Lower leg skin (tissue), 4 donors: Measurements from ENCODE around the gene MTHFD1. TPM values are rescaled to one million over a fixed set of nuclear protein-coding genes. Genes with fewer than 3 reads are reported as not detected.
A peak's percentile ranks its signal among the peaks of the same experiment; 100 is the strongest.

Experiments used
- DNase-seq, 2 donors: peaks; one replicate each; pipeline ENCODE4 v3.0.0-alpha.2; 2019; ENCODE audit warnings: low spot score in 2 of 2
- H3K4me3 ChIP-seq: fragments of 200-600 bp; sonication (generic); 2 replicates; pipeline ENCODE4 v1.5.1; 2017; ENCODE audit warnings: mild to moderate bottlenecking, low read depth; ENCODE audit not compliant: poor library complexity, severe bottlenecking
- CTCF ChIP-seq, 3 donors: fragments of 450-650 bp; IDR thresholded peaks; one replicate each; pipeline ENCODE4 v1.5.1; 2016; ENCODE audit warnings: antibody characterized with exemption in 3 of 3, mild to moderate bottlenecking in 3 of 3, moderate library complexity in 2 of 3
- POLR2A ChIP-seq, 2 donors: fragments of 450-650 bp; IDR thresholded peaks; one replicate each; pipeline ENCODE4 v1.6.1; 2016 to 2017; ENCODE audit warnings: antibody characterized with exemption in 2 of 2, mild to moderate bottlenecking in 1 of 2, moderate library complexity in 1 of 2
- WGBS, 2 donors: methylation state at CpG; one replicate each; pipeline ENCODE4 v1.1.5; 2018; 5-methylcytosine and 5-hydroxymethylcytosine counted together
- intact Hi-C: fragments of 100-400 bp; cut with DNase I; formaldehyde crosslinking; loops from one replicate; pipeline ENCODE4 v1.15.0; 2023; ENCODE audit warnings: low total_unique reads
- total RNA-seq, 4 donors: library from RNA; depleted of rRNA; stranded (reverse); fragments of >200 nt; gene quantifications; one replicate each; pipeline ENCODE4 v1.1.0, GENCODE V29; 2016

The MTHFD1 gene
- total RNA-seq, 4 donors from 2014 or later = 26.3 to 28.7 (median 27.9) TPM

- TF ChIP-seq CTCF (IDR thresholded peaks at IDR 0.05) = no peak
- no peak for TF ChIP-seq POLR2A (IDR thresholded peaks at IDR 0.05)
- H3K4me3 ChIP-seq = peak overlapping the region; percentile 97
- intact Hi-C loops = no loop called here
- 0 to 2% methylated on average over 23 to 29 of the region's 29 CpGs for WGBS, 2 donors
- peak; percentile 63 to 89 for DNase-seq
Measured at GRCh38 chr14:64502887-64503433, 114.8 kb downstream of the MTHFD1 start.

GRCh38 chr14:64503434-64504309, 115.5 kb downstream of the MTHFD1 start, which contains the start of gene ZBTB25:
Gene ZBTB25, minus strand, starts transcription at chr14:64503838. Its CDS starts 13,305 bp downstream, at chr14:64490533.
- WGBS, 2 donors = 0 to 1% methylated on average over 41 of the region's 87 CpGs
- intact Hi-C loops = no loop called here
- peak within 1 kb of the TSS; percentile 97 for H3K4me3 ChIP-seq
- DNase-seq = peak; percentile 87 to 97
- TF ChIP-seq POLR2A (IDR thresholded peaks at IDR 0.05) = peak in 1 of 2 donors; percentile 35
- no peak for TF ChIP-seq CTCF (IDR thresholded peaks at IDR 0.05)

- intact Hi-C loops = no loop called here
- no peak for TF ChIP-seq CTCF (IDR thresholded peaks at IDR 0.05)
- TF ChIP-seq POLR2A (IDR thresholded peaks at IDR 0.05) = no peak
- peak within 1 kb of the TSS; percentile 97 for H3K4me3 ChIP-seq
- peak; percentile 73 to 97 for DNase-seq
- WGBS, 2 donors = 0% methylated on average over 16 to 53 of the region's 63 CpGs
Measured at GRCh38 chr14:64504310-64504896, 116.2 kb downstream of the MTHFD1 start, which contains the start of gene ZBTB1. Gene ZBTB1, plus strand, starts transcription at chr14:64504770. Its CDS starts 16,735 bp downstream, at chr14:64521505.

GRCh38 chr14:64504897-64505794, 117.0 kb downstream of the MTHFD1 start:
- intact Hi-C loops = no loop called here
- peak; percentile 91 to 98 for DNase-seq
- H3K4me3 ChIP-seq = peak overlapping the region; percentile 97
- 0 to 1% methylated on average over 44 to 68 of the region's 68 CpGs for WGBS, 2 donors
- no peak for TF ChIP-seq CTCF (IDR thresholded peaks at IDR 0.05)
- no peak for TF ChIP-seq POLR2A (IDR thresholded peaks at IDR 0.05)

- no peak for DNase-seq
- intact Hi-C loops = no loop called here
- WGBS, 2 donors = 16 to 19% methylated on average over 3 of the region's 3 CpGs
- no peak overlapping the region for H3K4me3 ChIP-seq
- TF ChIP-seq POLR2A (IDR thresholded peaks at IDR 0.05) = no peak
- TF ChIP-seq CTCF (IDR thresholded peaks at IDR 0.05) = no peak
Measured at GRCh38 chr14:64506721-64507120, 118.6 kb downstream of the MTHFD1 start.
